Neuron (in vitro differentiated cells): ENCODE data around the gene HK2.
"Not testable (repeated sequence)": the region's sequence is repeated elsewhere in the genome, so short reads cannot be mapped to it uniquely, and the experiment has no call there.

Experiments
- H2AFZ ChIP-seq: one replicate; pipeline ENCODE4 v1.6.1; 2013; ENCODE audit warnings: low read depth, mild to moderate bottlenecking, inconsistent platforms, low read length, moderate library complexity
- H3K27me3 ChIP-seq: one replicate; pipeline ENCODE4 v1.6.1; 2013; ENCODE audit warnings: low read length; ENCODE audit not compliant: insufficient read depth
- H3K36me3 ChIP-seq: one replicate; pipeline ENCODE4 v1.6.1; 2013; ENCODE audit warnings: low read length; ENCODE audit not compliant: insufficient read depth
- H3K4me1 ChIP-seq: one replicate; pipeline ENCODE4 v1.6.1; 2013; ENCODE audit warnings: low read length; ENCODE audit not compliant: insufficient read depth
- H3K4me3 ChIP-seq: 2 replicates; pipeline ENCODE4 v1.5.1; 2013; ENCODE audit warnings: mild to moderate bottlenecking, low read length, moderate library complexity
- H3K9me3 ChIP-seq: one replicate; pipeline ENCODE4 v1.6.1; 2013; ENCODE audit warnings: low read length

HK2 gene

GRCh38 chr2:74843899-74844298 is 10.0 kb downstream of the HK2 start:
- Histone ChIP-seq H2AFZ (no peak overlapping the region), H3K4me3 (no peak overlapping the region), H3K9me3 (no peaks in the 10 kb centered on the region), H3K36me3 (no peaks in the 10 kb centered on the region), H3K27me3 (no peaks in the 10 kb centered on the region), H3K4me1 (peaks cover 4% of the 10 kb centered on the region)

- Histone ChIP-seq H3K4me1 (peaks cover 12% of the 10 kb centered on the region), H3K27me3 (no peaks in the 10 kb centered on the region), H3K36me3 (no peaks in the 10 kb centered on the region)
Measured at GRCh38 chr2:74844752-74845151, 10.8 kb downstream of the HK2 start.

GRCh38 chr2:74845217-74845751 is 11.4 kb downstream of the HK2 start:
- Histone ChIP-seq H2AFZ (no peak overlapping the region), H3K27me3 (no peaks in the 10 kb centered on the region), H3K4me1 (peaks cover 12% of the 10 kb centered on the region), H3K36me3 (no peaks in the 10 kb centered on the region), H3K4me3 (no peak overlapping the region), H3K9me3 (no peaks in the 10 kb centered on the region)

More at GRCh38 chr2:74844752-74845151, 10.8 kb downstream of the HK2 start:
- Histone ChIP-seq H3K9me3 (no peaks in the 10 kb centered on the region), H2AFZ (no peak overlapping the region), H3K4me3 (no peak overlapping the region)

- H3K36me3 ChIP-seq = no peaks in the 10 kb centered on the region
- no peak overlapping the region for H2AFZ ChIP-seq
- H3K4me3 ChIP-seq = no peak overlapping the region
- no peaks in the 10 kb centered on the region for H3K27me3 ChIP-seq
- H3K9me3 ChIP-seq = no peaks in the 10 kb centered on the region
- H3K4me1 ChIP-seq = peaks cover 12% of the 10 kb centered on the region
Measured at GRCh38 chr2:74845991-74846390, 12.1 kb downstream of the HK2 start.

GRCh38 chr2:74846481-74846880 is 12.6 kb downstream of the HK2 start:
- H3K27me3 ChIP-seq = no peaks in the 10 kb centered on the region
- H3K4me3 ChIP-seq = no peak overlapping the region
- H3K36me3 ChIP-seq = no peaks in the 10 kb centered on the region
- no peaks in the 10 kb centered on the region for H3K9me3 ChIP-seq
- H2AFZ ChIP-seq = no peak overlapping the region
- peaks cover 12% of the 10 kb centered on the region for H3K4me1 ChIP-seq

GRCh38 chr2:74847070-74847858 is 13.3 kb downstream of the HK2 start:
- Histone ChIP-seq H3K36me3 (no peaks in the 10 kb centered on the region), H3K4me1 (peaks cover 12% of the 10 kb centered on the region), H2AFZ (no peak overlapping the region), H3K9me3 (no peaks in the 10 kb centered on the region), H3K4me3 (no peak overlapping the region), H3K27me3 (no peaks in the 10 kb centered on the region)

DNA sequence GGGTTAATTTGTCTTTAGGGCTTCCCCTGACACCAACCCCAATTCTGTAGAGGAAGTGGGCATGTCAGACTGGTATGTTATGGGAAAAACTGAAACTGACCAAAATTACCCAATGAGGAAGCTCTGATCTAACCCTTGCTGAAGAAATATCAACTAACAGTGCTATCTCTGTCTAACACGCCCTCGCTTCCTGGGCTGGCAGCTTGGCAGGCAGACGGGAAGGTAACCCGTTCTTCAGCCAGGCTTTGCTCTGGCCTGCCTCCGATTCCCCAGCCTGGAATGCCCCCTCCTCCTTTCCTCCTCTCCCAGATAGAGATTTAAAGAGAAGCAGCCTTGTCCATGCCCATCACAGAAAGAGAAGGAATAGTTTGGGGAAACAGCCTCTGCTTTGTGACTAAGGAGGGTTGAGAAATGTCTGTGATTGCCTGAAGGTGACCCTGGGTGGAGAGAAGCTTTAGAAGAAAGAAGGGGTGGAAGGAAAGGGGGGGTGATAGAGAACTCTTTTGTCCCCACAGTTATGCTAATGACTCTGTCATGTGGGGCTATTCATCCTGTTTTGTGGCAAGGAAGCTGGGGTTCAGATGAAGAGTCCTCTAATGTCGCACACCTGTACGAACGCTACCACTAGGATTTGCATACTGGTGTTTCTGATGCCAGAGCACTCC is 15.4 kb downstream of the HK2 start:
- Histone ChIP-seq H3K4me1 (peaks cover 12% of the 10 kb centered on the region), H2AFZ (no peak overlapping the region), H3K9me3 (no peaks in the 10 kb centered on the region), H3K27me3 (no peaks in the 10 kb centered on the region), H3K36me3 (no peaks in the 10 kb centered on the region), H3K4me3 (no peak overlapping the region)

GRCh38 chr2:74850496-74851190 is 16.7 kb downstream of the HK2 start:
- H3K4me1 ChIP-seq = peaks cover 12% of the 10 kb centered on the region
- no peak overlapping the region for H2AFZ ChIP-seq
- H3K36me3 ChIP-seq = no peaks in the 10 kb centered on the region
- no peak overlapping the region for H3K4me3 ChIP-seq
- no peaks in the 10 kb centered on the region for H3K9me3 ChIP-seq
- H3K27me3 ChIP-seq = no peaks in the 10 kb centered on the region

DNA sequence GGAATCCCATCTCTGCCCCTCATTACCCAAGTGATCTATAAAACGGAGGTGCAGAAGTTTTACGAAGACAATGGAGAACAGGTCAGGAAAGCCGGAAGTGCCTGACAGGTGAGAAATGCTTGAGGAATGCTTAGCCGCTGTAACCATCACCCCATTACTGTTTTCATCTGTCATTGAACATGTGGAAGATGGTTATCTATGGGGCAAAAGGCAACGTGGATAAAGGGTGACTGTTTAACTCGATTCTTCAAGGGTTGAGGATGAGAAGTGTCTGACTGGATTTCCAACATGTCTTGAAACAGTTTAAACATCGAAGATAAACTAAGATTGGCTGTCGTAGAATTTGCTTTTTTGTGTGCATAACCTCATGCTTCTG is 17.3 kb downstream of the HK2 start:
- no peaks in the 10 kb centered on the region for H3K9me3 ChIP-seq
- no peak overlapping the region for H3K4me3 ChIP-seq
- H3K4me1 ChIP-seq = peaks cover 12% of the 10 kb centered on the region
- no peak overlapping the region for H2AFZ ChIP-seq
- peaks cover 2% of the 10 kb centered on the region for H3K36me3 ChIP-seq
- no peaks in the 10 kb centered on the region for H3K27me3 ChIP-seq

DNA sequence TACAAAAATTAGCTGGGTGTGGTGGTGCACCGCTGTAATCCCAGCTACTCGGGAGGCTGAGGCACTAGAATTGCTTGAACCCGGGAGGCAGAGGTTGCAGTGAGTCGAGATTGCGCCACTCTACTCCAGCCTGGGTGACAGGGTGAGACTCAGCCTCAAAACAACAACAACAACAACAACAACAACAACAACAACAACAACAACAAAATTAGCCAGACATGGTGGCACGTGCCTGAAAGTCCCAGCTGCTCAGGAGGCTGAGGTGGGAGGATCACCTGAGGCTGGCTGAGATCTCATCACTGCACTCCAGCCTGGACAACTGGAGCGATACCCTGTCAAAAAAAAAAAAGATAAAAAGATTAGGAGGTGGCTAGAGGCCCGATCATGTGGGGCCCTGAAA is 19.4 kb downstream of the HK2 start:
- H3K36me3 ChIP-seq, H2AFZ ChIP-seq, H3K27me3 ChIP-seq: not testable (repeated sequence)

GRCh38 chr2:74854401-74854800 is 20.5 kb downstream of the HK2 start:
- H3K4me1 ChIP-seq = peaks cover 3% of the 10 kb centered on the region
- no peak overlapping the region for H2AFZ ChIP-seq
- H3K36me3 ChIP-seq = peaks cover 4% of the 10 kb centered on the region
- H3K4me3 ChIP-seq = no peak overlapping the region
- H3K9me3 ChIP-seq = no peaks in the 10 kb centered on the region
- H3K27me3 ChIP-seq = no peaks in the 10 kb centered on the region

More for the DNA sequence above, 19.4 kb downstream of the HK2 start:
- not testable (repeated sequence) for H3K9me3 ChIP-seq, H3K4me3 ChIP-seq
- peaks cover 12% of the 10 kb centered on the region for H3K4me1 ChIP-seq

DNA sequence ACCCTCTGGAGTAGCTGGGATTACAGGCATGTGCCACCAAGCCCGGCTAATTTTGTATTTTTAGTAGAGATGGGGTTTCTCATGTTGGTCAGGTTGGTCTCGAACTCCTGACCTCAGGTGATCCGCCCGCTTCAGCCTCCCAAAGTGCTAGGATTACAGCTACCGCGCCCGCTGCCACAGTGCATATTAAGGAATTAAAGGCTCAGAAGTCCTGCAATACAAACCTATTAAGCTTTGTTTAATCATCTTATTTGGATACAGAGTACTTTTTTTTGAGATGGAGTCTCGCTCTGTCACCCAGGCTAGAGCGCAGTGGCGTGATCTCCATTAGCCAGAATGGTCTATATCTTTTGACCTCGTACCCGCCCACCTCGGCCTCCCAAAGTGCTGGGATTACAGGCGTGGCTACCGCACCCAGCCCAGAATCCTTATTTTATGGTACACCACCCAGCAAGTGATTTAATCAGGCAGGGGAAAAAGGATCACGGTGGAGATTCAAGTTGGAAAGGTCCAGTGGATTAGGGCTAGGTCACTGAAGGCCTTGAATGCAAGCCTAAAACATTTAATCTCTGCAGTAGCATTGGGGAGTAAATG is 21.3 kb downstream of the HK2 start:
- H3K9me3 ChIP-seq, H3K27me3 ChIP-seq, H2AFZ ChIP-seq, H3K4me3 ChIP-seq, H3K4me1 ChIP-seq, H3K36me3 ChIP-seq: not testable (repeated sequence)
